ENCODE measurements around the gene MMD.
"Not testable (repeated sequence)": the region's sequence is repeated elsewhere in the genome, so short reads cannot be mapped to it uniquely, and the experiment has no call there.

Gene MMD, protein sequence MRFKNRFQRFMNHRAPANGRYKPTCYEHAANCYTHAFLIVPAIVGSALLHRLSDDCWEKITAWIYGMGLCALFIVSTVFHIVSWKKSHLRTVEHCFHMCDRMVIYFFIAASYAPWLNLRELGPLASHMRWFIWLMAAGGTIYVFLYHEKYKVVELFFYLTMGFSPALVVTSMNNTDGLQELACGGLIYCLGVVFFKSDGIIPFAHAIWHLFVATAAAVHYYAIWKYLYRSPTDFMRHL

DNA sequence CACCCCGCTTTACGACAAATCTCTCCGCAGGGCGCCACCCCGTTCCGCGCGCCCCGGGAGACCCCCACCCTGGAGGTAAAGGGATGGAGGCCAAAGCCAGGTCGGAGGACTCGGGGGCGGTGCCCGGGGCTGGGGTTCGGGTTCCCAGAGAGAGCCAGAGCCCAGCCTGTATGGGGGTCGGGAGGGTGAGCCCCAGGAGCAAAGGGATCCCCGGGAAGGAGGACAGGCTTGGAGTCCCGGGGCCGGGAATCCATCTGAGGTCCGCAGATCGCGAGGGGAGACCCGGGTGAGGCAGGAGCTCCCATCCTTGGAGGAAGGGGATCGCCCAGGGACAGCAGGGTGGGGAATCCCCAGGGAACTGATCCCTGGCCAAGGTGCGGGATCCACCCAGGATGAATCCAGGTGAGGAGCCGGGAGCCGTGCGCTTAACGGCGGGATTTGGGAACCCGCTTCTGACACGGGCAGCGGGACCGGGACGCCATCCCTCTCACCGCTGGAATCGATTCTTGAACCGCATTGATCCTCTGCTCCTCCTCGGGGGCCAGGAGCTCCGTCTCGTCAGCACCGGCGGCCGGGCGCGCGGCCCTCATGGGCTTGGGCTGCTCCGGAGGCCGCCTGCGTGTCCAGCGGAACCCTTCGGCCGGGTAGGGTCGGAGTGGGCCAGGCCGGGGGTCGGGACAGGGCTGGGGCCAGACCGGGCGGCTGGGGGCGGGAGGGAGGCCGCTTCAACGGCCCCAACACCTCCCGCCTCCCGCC, at the start of gene MMD:
Gene MMD, minus strand, starts transcription at position 657 of the 756 bp plus-strand sequence. Its CDS starts 140 bp downstream, at position 517.
- peak; percentile 40 for DNase-seq

DNA sequence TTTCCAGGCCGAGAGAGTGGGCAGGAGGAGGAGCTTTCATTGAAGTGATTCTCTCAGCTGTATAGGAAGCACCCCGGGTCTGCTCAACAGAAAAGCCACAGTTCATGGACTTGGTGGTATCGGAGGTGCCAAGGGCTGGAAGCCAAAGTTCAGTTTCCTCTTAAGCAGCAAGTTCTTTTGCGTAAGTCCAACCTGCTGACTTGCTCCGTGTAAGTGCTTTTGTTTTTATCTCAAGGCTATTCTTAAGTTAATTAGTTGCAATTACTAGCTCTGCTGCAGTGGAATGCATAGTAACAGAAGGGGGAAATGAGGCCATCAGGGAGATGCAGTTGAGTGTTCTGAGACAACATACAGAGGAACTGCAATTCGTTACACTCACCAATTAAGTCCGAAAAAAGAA, 45.0 kb upstream of the MMD start:
- DNase-seq: no peak

DNA sequence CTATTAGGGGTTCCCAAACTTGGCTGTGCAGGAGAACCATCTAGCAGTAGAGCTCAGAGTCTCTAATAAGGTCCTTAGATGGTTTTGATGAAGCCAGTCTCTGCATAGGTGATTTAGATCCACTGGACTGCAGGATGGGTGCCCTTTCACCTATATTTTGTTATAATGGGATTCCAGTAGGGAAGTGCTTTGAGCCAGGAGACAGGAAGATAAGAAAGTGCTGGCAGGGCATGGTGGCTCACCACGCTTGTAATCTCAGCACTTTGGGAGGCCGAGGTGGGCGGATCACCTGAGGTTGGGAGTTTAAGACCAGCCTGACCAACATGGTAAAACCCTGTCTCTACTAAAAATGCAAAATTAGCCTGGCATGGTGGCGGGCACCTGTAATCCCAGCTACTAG, 44.1 kb upstream of the MMD start:
- DNase-seq: not testable (repeated sequence)

DNA sequence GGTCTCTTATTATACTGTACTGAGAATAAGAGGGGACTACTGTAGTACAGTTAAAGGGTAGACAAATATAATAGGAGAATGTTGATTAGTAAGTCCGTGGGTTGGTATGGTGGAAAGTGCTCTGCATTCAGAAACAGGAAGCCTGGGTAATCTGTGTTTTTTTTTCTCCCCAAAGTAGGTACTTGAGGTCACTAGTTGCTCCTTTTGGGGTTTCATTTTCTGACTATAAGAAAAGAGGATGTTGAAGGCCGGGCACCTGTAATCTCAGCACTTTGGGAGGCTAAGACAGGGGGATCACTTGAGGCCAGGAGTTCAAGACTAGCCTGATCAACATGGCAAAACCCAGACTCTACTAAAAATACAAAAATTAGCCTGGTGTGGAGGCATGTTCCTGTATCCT, 42.0 kb upstream of the MMD start:
- no peak for DNase-seq

DNA sequence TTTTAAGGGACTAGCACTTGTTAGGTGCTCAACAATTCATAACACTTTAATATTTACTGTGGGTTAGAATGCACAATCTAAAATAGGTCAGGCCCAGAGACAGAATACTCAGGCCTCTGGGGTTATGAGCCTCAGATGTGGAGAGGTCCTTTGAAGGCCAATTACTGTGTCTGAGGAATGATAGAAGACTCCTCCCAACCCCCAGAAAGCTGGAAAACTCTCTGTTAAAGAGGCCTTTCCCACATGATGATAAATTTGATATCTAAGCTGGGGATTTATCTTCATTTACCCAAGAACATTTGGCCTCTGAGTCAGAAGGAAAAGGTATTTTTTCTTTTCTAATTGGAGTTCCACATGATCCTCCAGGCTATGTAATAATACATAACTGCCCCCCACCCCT, 41.1 kb upstream of the MMD start:
- no peak for DNase-seq

DNA sequence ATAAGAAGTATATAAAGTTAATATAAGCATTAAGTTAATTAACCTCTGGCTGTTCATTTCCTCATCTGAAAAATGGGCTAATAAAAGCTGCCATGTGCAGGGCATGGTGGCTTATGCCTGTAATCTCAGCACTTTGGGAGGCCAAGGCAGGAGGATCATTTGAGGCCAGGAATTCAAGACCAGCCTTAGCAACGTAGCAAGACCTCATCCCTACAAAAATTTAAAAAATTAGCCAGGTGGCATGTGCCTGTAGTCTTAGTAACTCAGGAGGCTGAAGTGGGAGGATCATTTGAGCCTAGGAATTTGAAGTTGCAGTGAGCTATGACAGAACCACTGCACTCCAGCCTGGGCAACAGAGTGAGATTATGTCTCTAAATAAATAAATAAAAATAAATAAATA, 40.6 kb upstream of the MMD start:
- no peak for DNase-seq

DNA sequence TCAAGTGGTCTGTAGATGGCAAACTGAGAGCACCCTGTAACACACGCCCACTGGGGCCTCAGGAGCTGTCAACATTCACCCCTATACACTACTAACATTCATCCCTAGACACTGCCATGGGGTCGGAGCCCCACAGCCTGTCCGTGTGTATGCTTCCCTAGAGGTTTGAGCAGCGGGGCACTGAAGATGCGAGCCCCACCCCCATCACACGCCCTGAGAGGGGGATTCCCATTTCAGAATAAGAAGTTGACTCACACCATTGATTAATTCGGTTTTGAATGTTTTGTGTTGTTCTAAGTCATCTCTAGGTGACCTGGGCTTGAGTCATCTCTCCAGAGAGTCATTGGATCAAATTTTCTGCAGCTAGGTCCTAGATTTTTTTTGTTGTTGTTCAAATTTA, 37.3 kb upstream of the MMD start:
- DNase-seq: peak; percentile 49

DNA sequence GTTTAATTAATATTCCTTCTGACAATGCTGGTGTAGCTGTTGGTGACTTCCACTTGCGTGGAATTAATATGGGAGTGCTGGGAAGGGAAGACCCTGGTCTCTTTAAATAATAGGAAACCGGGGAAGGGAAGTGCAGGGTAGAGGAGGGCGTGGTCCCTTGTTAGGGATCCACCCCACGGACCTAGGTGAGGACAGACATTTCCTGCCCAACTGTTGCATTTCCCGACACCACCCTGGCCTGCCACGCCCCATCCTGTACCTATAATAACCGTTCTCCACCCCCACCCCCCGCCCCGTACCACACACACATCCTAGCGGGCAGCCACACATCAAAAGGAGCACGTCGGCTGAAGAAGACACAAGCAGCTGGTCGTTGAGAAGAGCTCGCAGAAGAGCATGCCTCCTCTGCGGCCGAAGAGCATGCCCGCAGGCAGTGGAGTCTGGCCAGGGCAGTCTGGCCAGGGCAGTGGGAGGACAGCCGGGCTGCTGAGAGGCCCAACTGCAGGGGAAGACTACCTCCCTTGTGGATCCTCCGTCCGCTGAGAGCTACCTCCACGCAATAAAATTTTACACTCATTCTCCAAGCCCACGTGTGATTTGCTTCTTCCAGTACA, 36.8 kb upstream of the MMD start:
- DNase-seq: no peak

DNA sequence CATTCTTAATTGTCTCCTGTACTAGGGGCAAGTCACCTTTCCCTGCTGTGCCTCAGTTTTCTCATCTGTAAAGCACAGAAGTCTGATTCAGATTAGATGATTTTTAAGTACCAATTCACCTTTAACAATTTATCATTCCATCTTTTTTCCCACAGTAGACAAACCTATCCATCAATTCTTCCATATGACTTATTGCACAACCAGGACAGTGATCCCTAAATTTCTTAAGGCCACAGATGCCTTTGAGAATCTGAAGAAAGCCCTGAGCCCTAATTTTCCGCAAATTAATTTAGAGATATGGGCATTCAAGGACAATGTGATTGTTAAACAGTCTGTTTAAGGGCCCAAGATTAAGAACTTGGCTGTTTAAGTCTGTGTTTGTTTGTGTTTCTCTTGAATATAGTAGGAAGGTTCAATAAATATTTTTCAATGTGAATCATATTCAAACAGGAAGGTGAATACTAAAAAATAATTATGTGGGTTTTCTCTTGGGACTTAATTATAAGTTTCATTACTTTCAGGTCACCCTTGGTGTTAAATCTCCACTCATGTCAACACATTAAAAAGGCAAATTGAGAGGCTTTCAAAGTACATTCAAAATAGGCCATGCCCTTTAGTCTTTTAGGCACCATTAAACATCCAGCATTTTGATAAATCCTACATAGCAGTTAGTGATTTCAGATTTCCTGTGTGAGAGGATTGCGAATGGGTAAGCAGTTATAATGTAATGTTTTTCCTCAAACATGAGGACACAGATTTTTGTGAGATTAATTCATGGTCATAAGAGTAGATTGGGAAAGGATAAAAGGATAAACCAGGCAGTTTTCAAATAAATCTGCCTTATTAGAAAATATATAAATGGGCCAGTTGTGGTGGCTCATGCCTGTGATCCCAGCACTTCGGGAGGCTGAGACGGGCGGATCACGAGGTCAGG, 34.9 kb upstream of the MMD start:
- DNase-seq: no peak

DNA sequence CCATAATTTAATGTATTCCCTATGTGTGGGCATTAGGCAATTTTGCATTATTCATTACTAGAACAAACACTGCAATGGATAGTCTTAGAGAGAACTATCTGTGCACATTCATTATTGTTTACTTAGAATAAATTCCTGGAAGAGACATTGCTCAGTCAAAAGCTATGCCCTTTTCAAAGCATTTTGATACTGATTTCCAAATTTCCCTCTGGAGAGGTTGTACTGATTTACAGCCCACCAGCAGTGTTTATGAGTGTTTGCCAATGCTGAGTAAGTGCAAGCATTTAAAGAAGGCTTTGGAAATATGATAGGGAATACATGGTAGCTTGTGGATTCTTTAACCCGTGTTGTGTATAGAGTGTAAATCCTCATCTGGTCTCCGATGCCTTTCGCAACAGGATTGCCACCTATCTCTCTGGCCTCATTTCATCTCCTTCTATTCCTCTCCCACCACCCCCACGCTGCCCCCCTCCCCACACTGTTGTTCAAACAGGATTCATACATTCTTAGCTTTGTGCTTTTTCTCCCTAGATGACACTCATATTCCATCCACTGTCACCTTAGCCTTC, 33.4 kb upstream of the MMD start:
- no peak for DNase-seq

DNA sequence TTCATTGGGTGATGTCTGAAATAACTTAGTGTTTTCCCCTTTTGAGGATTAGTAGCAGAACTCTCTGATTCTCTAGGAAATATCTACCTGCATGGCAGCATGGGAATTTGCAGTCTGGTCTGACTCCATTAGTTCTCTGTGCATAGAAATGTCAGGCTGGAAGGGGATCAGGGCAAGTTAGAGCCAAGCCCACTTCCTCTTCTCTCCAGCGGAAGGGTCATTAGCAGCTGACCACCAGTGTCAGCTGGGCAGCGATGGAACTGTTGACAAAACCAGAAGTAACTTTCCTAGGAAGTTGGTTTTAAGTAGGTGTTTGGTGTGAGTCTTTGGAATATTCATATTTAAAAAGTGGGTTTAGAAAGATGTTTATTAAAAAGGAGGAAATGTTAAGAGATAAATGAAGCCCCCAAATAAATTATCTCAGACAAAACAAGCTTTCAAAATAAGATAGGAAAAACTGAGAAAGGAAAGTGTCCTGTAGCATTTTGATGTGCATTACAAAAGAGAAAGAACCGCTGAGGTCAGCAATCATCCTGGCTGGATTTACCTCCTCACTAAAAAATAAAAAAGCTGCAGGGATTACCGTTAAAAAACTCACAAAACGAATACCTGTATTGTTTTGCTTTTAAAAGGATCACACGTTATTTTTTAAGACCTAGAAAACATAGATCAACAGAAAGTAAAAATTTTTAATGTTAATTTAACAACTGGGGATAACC, 32.4 kb upstream of the MMD start:
- no peak for DNase-seq

DNA sequence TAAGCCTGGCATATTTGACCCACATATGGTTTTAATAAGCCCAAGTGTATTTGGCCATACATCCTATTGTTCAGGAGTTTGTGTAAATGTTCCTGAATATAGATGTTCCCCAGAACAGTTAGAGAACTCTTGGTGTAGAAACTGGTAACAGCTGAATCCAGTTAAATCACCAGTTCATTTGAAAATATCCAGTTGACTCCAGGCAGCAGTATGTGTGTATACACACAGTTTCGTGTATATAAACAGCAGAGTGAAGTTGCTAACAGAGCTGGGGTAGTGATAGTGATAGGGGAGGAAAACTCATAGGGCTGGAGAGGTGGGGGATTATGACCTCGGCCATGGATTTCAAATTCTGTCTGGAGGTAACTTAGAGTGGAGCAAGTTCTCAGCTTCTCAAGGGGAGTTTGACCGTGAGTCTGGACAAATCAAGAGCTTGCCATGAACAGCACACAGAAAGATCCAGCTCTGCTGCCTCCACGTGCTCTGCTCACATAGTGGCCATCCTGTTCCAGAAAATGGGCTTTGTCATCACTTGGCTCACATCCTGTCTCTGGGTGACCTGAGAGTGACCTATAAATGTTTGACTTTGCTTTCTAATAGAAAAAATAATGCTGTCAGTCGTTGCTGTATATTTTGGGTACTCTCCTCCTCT, 30.6 kb upstream of the MMD start:
- DNase-seq: no peak

DNA sequence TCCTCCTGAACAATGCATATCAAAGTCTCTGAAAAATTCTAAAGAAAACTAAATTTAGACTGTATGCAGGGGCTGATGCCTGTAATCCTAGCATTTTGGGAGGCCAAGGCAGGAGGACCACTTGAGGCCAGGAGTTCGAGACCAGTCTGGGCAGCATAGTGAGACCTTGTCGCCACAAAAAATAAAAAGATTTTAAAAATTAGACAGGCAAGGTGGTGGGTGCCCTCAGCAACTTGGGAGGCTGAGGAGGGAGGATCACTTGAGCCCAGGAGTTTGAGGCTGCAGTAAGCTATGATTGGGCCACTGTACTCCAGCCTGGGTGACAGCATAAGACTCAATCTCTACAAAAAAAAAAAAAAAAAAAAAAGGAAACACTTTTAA, 30.1 kb upstream of the MMD start:
- no peak for DNase-seq

DNA sequence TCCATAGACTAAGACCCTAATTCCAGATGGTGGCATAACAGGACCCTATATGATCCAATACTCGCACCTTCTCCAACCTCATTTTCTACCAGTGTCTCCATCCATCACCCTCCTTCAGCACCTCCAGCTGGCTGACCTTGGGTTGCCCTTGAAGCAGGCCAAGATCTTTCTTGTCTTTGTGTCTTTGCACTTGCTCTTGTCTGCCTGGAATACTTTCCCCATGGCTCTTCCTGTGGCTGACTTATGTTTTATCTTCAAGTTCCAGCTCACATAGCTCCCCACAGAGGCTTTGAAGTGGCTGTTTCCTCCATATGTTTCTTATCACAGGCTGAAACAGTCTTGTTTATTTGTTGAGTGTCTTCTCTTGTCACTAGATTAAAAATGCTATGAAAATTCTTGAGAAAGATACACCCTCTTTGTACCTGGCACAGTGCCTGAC, 29.6 kb upstream of the MMD start:
- no peak for DNase-seq

DNA sequence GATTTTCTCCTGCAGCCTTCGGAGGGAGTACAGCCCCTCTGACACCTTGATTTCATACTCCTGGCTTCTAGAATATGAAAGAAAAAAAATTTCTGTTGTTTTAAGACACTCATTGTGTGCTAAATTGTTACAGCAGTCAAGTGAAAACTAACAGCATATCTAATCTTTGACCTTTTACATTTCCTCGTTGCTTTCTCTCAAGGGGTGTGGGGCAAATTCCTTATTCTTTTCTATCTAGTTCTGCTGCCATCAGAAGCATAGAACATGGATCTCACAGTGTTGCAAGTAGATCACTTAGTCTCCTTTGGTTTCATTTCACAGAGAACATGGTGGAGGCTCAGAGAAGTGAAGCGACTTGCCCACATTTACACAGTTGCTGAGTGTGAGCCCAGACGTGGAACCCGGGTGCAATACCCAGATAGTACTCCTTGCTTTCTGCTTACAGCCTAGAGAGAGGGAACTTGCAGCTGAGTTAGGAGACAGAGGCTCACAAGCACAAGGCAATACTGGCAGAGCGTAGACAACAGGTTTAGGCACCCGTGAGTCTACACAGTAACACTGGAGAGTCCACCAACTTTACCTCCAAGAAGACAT, 28.7 kb upstream of the MMD start:
- DNase-seq: no peak

DNA sequence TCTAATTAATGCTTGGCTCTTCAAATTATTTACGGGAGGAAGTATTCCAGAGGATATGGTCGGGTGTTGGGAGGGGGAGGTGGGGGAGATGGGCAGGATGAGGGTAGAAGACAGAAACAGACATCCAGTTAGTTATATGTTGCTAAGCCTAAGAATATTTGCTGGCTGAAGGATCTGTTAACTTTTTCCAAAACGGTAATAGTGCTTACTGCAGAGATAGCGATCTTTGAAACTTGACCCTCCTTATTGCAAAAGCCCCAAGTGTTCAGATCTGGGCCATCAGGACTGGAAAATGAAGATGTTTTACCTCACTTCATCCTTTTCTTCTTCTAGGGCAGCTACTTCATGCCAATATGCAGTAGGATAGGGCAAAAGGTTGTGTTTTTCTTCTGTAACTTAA, 27.0 kb upstream of the MMD start:
- no peak for DNase-seq

DNA sequence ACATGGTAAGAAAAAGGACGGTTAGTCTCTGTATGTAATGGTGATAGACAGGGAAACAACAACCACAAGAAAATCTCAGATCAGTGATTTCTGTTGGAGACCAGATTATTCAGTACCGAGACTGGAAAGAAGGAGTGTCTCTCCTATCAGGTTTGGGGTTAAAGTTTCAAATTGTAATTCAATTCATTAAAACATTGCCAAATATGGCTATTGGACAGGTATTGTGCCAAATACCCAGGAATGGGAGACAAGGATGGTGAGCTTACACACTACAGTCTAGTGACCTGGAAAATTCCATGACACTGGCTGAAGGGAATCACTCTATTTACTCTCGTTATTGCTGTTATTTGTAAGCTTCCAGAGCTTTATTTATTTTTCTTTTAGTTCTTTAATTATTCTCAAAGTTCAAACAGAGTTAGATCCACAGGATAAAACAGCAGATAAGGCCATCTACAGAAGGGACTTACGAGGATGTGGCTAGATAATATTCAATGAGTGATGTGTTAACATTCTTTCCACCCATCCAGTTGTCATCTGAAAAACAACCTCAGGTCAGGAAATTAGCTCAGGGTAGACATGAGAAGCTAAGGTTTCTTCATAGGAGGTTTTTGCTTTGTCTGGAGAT, 25.1 kb upstream of the MMD start:
- DNase-seq: no peak

DNA sequence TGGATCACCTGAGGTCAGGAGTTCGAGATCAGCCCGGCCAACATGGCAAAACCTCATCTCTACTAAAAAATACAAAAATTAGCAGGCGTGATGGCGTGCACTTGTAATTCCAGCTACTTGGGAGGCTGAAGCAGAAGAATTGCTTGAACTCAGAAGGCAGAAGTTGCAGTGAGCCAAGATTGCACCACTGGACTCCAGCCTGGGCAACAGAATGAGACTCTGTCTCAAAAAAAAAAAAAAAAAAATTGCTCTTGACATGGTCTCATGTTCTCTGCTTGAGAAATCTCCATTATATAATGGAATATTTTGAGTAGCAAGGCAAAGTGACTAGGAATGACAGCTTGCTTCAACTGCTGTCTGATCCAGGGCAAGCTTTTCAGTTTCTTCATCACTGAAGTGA, 24.4 kb upstream of the MMD start:
- DNase-seq: not testable (repeated sequence)

DNA sequence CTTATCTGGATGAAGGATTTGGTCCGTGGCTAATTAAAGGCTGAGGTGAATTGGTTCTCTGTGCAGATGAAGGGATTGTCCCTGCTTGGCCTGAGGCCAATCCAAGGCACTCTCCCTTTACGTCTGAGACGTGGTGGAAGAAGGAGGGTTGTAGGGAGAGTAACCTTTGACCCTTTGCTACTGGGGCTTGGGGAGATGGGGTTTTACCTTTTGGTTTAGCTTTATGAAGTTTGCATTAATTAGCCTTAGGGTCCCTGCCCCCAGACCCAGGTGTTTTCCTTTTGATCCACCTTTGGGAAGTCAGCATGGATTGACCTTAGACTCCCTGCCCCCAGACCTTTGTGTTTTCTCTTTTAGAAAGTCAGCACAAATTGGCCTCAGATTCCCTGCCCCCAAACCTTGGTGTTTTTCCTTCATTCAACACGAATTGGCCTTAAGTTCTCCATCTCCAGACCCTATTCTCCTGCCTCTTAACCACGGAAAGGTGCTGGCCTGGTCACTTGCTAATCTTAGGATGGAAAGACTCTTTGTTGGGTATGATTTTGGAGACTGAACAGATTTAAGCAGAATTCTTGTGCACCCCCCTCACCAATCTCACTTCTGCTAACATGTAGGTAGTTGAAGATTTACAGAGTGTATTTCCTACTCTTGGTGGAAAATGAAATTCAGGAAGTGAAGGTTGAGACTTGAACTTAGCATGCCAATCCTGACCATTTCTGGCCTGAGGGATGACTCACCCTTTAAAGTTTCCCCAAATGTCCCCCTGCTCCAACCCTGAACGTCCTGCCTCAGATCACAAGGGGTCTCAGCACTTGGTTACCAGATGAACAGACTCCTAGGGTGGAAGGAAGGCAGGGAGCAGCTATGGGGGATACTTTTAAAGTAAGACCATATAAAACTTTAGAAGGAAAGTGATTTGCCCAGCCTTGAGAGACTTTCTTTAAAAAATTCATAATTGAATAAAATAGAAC, 23.1 kb upstream of the MMD start:
- DNase-seq: no peak

Measured in activated CD4-positive, CD25-positive, alpha-beta regulatory T cell treated with anti-CD3 and anti-CD28 coated beads, Interleukin-2, amount 50 U/mL, for 72 hours (primary cell).